MV-4-11 (cell line): ENCODE measurements around the gene PRPSAP2.
"Not testable (repeated sequence)": the region's sequence is repeated elsewhere in the genome, so short reads cannot be mapped to it uniquely, and the experiment has no call there.

ENCODE experiments used
- DNase-seq: peaks from one replicate; lab custom pipeline; 2025; lab: John Stamatoyannopoulos, UW

The PRPSAP2 gene

DNA sequence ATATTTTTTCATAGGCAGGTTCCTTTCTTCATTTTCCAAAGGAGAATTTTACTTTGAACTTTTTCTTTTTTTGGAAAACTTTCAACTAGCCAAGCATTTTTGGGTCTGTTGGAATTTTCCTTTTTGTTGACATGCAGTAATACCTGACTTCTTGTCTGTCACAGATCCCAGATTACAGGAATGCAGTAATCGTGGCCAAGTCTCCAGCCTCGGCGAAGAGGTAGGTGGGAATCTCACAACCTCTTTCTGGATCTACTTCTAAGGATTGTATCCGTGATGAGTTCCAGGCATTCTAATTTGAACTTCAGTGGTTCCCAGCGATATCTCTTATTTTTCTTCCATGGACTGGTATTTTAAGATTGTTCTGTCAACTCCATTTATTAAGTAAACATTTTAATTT is 31.7 kb downstream of the PRPSAP2 start:
- DNase-seq: no peak

DNA sequence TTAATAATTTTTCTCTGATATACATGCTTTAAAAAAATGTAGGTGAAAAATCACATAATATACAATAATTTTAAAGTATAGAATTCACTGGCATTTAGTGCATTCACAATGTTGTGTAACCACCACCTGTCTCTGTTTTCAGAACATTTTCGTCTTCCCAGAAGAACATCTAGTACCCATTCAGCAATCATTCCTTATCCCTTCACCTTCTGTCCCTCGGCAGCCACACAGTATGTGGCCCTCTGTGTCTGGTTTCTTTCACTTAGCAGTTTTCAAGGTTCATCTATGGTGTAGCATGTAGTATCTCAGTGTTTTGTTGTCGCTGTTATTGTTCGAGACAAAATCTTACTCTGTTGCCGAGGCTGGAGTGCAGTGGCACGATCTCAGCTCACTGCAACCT is 33.6 kb downstream of the PRPSAP2 start:
- no peak for DNase-seq

- DNase-seq: no peak
These were observed 38.2 kb downstream of the PRPSAP2 start for GRCh38 chr17:18896146-18896545.

DNA sequence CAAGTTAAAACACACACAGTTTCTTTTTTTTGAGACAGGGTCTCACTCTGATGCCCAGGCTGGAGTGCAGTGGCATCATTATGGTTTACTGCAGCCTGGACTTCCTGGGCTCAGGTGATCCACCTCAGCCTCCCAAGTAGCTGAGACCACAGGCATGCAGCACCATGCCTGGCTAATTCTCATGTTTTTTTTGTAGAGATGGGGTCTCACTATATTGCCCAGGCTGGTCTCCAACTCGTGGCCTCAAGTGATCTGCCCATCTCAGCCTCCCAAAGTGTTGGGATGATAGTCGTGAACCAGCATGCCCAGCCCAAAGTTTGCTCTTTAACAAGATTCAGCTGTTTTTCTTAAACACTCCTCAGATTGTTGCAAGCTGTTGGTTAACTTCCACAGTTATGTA is 39.0 kb downstream of the PRPSAP2 start:
- DNase-seq: no peak

- DNase-seq: no peak
These were observed 46.6 kb downstream of the PRPSAP2 start for GRCh38 chr17:18904482-18904881.

- DNase-seq: no peak
These were observed 47.3 kb downstream of the PRPSAP2 start for GRCh38 chr17:18905226-18905625.

GRCh38 chr17:18910326-18910725 is 52.4 kb downstream of the PRPSAP2 start:
- no peak for DNase-seq

DNA sequence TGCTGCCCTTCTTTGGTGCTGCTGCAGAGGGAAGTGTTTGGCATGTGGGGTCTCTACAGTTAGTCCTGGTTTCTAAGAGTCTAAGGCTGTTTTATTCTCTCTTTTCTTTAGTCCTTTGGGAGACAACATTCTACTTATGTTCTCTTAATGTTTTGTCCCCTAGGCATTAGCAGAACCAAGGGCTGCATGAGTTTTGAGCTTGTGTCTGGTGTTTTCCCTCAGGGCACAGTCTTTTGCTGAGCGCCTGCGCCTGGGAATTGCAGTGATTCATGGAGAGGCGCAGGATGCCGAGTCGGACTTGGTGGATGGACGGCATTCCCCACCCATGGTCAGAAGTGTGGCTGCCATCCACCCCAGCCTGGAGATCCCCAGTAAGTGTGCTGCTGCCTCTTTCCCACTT is 53.0 kb downstream of the PRPSAP2 start:
- DNase-seq: no peak

- DNase-seq: peak; percentile 85
These were observed 59.0 kb downstream of the PRPSAP2 start for GRCh38 chr17:18916816-18917500.

DNA sequence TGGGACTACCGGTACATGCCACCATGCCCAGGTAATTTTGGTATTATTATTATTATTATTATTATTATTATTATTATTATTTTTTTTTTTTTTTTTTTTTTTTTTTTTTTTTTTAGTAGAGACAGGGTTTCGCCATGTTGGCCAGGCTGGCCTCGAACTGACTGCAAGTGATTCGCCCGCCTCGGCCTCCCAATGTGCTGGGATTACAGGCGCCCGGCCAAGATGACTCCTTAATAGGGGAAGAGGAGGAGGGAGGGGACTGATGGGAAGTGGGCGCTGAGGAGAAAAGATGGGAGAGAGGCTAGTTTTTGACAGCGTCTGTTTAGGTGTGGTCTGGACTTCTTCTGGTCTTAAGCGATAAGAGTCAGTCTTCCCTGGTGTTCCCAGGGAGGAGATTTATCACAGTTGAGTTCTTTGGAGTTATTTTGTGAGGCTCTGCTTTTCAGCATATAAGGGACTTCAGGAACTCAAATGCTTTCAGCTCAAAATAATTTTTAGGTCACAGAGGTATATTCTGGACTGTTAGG is 59.6 kb downstream of the PRPSAP2 start:
- DNase-seq: no peak

- no peak for DNase-seq
These were observed 62.0 kb downstream of the PRPSAP2 start for GRCh38 chr17:18919963-18920362.

DNA sequence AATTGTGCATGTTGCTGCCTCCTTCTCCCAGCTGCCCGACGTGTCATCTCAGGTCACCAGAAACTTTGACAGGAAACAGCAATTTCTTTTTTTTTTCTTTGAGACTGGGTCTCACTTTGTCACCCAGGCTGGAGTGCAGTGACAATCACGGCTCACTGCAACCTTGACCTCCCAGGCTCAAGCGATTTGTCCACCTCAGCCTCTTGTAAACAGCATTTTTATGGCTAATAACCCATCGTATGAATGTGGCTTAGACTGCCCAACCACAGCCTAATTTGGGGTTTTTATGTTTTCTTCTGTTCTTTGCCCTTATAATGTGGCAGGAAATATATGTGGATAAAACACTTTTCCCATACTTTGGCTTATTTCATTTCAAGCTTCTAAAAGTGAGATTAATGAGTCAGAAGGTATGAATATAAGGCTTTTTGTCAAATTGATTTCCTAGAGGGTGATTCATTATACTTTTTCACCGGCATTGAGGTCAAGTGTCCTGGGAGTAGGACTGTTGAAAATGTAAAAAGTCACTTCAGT is 63.0 kb downstream of the PRPSAP2 start:
- DNase-seq: no peak

GRCh38 chr17:18921485-18921884 is 63.6 kb downstream of the PRPSAP2 start:
- DNase-seq: no peak

GRCh38 chr17:18921912-18922451 is 64.1 kb downstream of the PRPSAP2 start:
- peak; percentile 77 for DNase-seq

DNA sequence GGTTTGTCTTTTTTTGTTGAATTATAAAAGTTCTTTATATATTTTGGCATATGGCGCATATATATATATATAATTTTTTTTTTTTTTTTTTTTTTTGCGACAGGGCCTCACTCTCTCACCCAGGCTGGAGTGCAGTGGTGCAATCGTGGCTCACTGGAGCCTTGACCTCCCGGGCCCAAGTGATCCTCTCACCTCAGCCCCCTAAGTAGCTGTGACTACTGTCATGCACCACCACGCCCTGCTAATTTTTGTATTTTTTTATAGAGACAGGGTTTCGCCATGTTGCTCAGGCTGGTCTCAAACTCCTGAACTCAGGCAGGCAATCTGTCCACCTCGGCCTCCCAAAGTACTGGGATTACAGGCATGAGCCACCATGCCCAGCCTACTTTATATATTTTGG is 64.7 kb downstream of the PRPSAP2 start:
- not testable (repeated sequence) for DNase-seq

DNA sequence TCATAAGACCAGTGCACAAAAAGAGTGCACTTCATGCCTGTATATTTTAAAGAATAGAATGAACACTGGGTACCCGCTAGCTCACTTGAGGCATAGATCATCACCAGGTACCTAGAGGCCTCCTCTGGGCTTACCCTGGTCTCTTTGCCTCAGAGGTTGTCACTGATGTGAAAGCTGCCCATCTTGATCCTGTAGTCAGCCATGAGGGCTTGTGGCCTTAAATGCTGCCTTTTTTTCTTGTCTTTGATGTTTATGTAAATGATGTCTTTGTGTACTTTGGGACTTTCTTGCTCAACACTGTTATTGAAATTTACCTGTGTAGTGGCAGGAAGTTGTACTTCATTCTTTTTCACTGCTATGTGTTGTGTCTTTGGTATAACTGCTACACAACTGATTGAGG is 67.3 kb downstream of the PRPSAP2 start:
- no peak for DNase-seq

DNA sequence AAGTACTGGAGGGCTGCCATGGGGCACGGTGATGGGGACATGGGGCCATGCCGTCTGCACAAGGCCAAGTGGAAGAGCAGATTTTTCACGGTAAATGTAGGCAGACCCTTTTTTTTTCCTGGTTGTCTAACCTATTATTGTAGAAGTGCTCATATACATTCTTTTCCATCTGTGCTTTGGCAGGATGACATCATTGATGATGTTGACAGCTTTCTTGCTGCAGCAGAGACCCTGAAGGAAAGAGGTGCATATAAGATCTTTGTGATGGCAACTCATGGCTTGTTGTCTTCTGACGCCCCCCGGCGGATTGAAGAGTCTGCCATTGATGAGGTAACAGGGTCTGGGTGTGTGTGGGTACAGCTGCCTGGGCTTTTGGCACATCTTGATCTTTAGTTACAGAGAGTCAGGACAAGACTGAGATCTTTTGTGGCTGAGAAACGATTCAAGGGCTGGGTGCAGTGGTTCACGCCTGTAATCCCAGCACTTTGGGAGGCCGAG is 70.7 kb downstream of the PRPSAP2 start:
- no peak for DNase-seq

DNA sequence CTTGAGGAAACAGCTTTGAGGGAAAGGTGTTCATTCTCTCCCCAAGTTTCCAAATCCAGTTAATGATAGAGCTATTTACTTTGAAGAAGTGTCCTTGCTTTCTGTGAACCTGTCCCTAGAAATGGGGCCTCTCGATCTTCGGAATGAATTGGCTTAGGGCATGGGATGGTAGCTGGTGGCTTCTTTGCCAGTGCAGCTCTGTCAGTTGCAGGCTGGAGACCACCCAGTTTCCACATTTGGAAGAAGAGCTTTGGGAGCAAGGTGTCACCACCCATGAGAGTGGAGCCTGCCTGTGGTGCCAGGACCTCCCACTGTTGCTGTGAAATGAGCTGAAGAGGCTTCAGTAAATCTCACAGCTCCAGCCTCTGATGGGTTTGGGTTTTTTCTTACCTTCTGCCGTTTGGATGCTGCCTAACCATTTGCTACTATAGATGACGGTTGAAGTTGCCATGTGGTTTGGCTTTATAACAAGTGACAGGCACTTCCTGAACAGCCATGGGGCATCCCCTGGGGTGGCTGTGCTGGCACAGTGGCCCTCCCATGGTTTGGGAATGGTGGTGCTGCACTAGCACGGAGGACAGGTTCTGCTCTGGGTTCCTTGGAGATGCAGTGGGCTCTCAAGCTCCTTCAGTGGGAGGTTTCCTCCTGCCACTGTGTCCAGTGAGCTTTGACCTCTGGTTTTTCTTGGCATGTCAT is 74.6 kb downstream of the PRPSAP2 start:
- no peak for DNase-seq

- DNase-seq: peak; percentile 78
These were observed 75.4 kb downstream of the PRPSAP2 start for GRCh38 chr17:18933102-18934058.

DNA sequence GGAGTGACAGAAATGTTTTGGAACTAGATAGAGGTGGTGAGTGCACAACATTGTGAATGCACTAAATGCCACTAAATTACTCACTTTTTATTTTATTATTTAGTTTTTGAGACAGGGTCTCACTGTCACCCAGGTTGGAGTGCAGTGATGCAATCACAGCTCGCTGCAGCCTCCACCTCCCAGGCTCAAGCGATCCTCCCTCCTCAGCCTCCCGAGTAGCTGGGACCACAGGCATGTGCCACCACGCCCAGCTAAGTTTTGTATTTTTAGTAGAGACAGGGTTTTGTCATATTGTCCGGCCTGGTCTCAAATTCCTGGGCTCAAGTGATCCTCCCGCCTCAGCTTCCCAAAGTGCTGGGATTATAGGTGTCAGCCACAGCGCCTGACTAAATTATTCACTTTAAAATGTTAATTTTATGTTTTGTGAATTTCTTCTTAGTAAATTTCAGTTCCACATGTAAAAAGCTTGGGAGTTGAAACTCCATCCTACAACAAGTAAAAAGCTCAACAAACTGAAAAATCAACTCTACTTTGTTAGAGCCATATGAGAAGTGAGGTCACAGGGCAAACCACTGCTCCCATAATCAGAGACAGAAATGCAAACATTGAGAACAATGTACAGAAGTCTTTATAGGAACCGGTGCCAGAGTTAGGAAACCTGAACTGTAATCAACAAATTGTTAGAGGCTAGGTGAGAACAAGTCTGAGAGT is 80.2 kb downstream of the PRPSAP2 start:
- no peak for DNase-seq

DNA sequence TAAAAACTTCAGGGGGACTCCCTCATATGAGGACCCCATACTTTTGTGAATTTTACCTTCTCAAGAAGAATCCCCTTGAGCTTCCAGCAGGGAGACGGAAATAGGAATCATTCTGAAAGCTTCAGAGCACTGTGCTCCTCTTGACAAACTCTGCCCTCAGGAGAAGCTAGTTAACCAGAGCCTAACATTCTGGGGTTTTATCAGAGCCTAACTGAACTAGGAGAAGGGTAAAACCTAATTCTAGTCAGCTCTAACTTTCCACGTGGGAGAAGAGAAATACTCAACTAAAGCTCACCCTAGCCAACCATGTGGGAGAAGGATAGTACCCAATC is 80.7 kb downstream of the PRPSAP2 start:
- DNase-seq: no peak
